Measurements from ENCODE around the gene CYP2C19.
"Not testable (repeated sequence)": the region's sequence is repeated elsewhere in the genome, so short reads cannot be mapped to it uniquely, and the experiment has no call there.

DNA sequence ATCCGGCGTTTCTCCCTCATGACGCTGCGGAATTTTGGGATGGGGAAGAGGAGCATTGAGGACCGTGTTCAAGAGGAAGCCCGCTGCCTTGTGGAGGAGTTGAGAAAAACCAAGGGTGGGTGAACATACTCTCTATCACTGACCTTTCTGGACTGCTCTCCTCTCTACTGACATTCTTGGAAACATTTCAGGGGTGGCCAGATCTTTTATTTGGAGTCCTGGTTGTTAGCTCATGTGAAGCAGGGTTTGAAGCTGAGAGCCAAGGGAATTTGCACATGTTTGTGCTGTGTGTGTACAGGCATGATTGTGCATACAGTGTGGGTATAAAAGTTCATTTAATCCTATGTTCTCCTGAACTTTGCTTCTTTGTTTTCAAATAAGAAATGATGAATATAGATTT lies 12.9 kb downstream of the CYP2C19 start:
- not testable (repeated sequence) for TF ChIP-seq CTCF (IDR thresholded peaks at IDR 0.05; ENCODE audit: low read depth, low read length, poor library complexity, severe bottlenecking); EZH2phosphoT487 (IDR thresholded peaks at IDR 0.05; ENCODE audit: borderline replicate concordance, low read length)
